HepG2 (cell line): ENCODE data around the gene ANKS4B. TPM values are rescaled to one million over a fixed set of nuclear protein-coding genes. Genes with fewer than 3 reads are reported as not detected.

Experiments used
- GATA4 ChIP-seq: sonication (generic); IDR thresholded peaks from 2 replicates; pipeline ENCODE4 v1.6.1; 2016; ENCODE audit warnings: antibody characterized with exemption, low read depth, borderline replicate concordance
- REL ChIP-seq: sonication (generic); formaldehyde crosslinking; conservative IDR thresholded peaks from 2 replicates; pipeline ENCODE4 v1.8.0; 2022; ENCODE audit warnings: mild to moderate bottlenecking, missing genetic modification reagents, moderate library complexity
- SETDB1 ChIP-seq: sonication (generic); formaldehyde crosslinking; IDR thresholded peaks from 2 replicates; pipeline ENCODE4 v1.5.1; 2020; ENCODE audit warnings: missing genetic modification reagents, mild to moderate bottlenecking, borderline replicate concordance
- SIN3A ChIP-seq: IDR thresholded peaks from 2 replicates; pipeline ENCODE4 v1.6.1; 2011; ENCODE audit warnings: low read depth, mild to moderate bottlenecking, control low read depth, low read length, borderline replicate concordance
- TSC22D2 ChIP-seq: sonication (generic); formaldehyde crosslinking; IDR thresholded peaks from 2 replicates; pipeline ENCODE4 v1.5.1; 2020; ENCODE audit warnings: missing genetic modification reagents, mild to moderate bottlenecking, borderline replicate concordance
- ZNF431 ChIP-seq: sonication (generic); formaldehyde crosslinking; IDR thresholded peaks from 2 replicates; pipeline ENCODE4 v1.9.0; 2022; ENCODE audit warnings: missing genetic modification reagents, low read depth, mild to moderate bottlenecking, borderline replicate concordance
- polyA plus RNA-seq, 8 experiments: library from polyadenylated mRNA; depleted of rRNA in 3 of 8; stranded (reverse) in 7 of 8; unstranded in 1 of 8; fragments of >200 nt; fragmentation: Illumina TruSeq in 4 of 8; extraction: Trizol in 4 of 8; gene quantifications; 2 replicates each; pipeline versions ENCODE4 v1.2.1 to v1.2.3, GENCODE V29; 2011 to 2016; ENCODE audit warnings: low read depth in 4 of 8, missing spikeins in 1 of 8, mixed read lengths in 1 of 8; ENCODE audit not compliant: insufficient read depth in 1 of 8
- total RNA-seq, 5 experiments: library from RNA; depleted of rRNA; stranded (reverse); fragments of >200 nt; fragmentation: Illumina TruSeq; extraction: Trizol; gene quantifications; 2 replicates each; pipeline ENCODE4 v1.2.3, GENCODE V29; 2016; ENCODE audit warnings: low read depth in 1 of 5
- TF ChIP-seq, protein P1 (sequence below): sonication (generic); formaldehyde crosslinking; IDR thresholded peaks from 2 replicates; pipeline ENCODE4 v1.5.1; 2020; ENCODE audit warnings: mild to moderate bottlenecking, missing genetic modification reagents, moderate library complexity
- TF ChIP-seq, protein P2 (sequence below): sonication (generic); formaldehyde crosslinking; IDR thresholded peaks from 2 replicates; pipeline ENCODE4 v1.5.0; 2020; ENCODE audit warnings: missing genetic modification reagents
- TF ChIP-seq, protein P3 (sequence below): sonication (generic); formaldehyde crosslinking; conservative IDR thresholded peaks from 2 replicates; pipeline ENCODE4 v1.5.0; 2020; ENCODE audit warnings: missing genetic modification reagents
- TF ChIP-seq, protein P4 (sequence below): IDR thresholded peaks from 2 replicates; pipeline ENCODE4 v1.6.1; 2016
- TF ChIP-seq, protein P5 (sequence below): sonication (generic); formaldehyde crosslinking; conservative IDR thresholded peaks from 2 replicates; pipeline ENCODE4 v1.4.0; 2020; ENCODE audit warnings: mild to moderate bottlenecking, missing genetic modification reagents, moderate library complexity
- TF ChIP-seq, protein P6 (sequence below): sonication (generic); formaldehyde crosslinking; IDR thresholded peaks from 2 replicates; pipeline ENCODE4 v1.4.0; 2020; ENCODE audit warnings: mild to moderate bottlenecking, low read depth, missing genetic modification reagents

ANKS4B gene
- total and polyA plus RNA-seq, 2 of the 13 experiments (the other 11 are each of a cell fraction or from before 2014, with no cell fraction given), result 6.5 to 30.0 TPM

DNA sequence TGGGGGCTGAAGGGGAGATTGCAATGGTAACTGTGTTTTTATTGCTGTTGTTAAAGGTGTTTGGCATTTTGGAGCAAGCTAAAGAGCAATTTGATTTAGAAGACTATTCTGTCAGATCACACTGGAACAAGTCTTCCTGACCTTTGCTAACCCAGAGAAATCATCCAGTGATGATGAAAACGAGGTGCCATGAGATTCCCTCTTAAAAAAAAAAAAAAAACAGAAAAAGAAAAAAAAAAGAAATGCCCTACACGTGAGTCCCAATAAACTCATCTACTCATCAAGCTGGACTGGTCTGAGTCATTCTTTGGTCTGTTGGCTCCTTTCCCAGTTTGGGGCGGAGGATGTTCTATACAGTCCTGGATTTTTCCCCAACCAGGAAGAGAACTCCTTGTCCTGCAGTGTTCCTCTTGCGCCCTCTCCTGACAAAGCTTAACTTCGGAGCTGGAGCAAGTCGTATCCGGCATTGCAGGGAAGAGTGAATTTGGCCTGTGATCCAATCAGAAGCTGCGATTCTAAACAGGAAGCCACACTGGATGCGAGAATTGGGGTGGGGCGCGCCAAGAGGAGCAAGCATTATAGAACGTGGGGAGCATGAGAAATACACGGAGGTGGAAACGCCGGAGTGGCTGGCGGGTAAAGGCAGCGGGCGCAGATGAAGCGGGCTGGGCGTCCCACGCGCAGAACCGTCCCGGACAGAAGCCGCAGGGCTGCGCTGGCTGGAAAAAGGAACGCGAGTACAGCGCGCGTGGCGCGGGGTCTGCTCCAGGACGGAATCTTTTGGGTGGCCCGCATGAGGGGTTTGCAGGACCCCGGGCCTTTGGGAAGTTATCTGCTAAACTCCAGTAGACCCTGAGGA is 67.0 kb downstream of the ANKS4B start (continued):
- TF ChIP-seq, protein P1, sequence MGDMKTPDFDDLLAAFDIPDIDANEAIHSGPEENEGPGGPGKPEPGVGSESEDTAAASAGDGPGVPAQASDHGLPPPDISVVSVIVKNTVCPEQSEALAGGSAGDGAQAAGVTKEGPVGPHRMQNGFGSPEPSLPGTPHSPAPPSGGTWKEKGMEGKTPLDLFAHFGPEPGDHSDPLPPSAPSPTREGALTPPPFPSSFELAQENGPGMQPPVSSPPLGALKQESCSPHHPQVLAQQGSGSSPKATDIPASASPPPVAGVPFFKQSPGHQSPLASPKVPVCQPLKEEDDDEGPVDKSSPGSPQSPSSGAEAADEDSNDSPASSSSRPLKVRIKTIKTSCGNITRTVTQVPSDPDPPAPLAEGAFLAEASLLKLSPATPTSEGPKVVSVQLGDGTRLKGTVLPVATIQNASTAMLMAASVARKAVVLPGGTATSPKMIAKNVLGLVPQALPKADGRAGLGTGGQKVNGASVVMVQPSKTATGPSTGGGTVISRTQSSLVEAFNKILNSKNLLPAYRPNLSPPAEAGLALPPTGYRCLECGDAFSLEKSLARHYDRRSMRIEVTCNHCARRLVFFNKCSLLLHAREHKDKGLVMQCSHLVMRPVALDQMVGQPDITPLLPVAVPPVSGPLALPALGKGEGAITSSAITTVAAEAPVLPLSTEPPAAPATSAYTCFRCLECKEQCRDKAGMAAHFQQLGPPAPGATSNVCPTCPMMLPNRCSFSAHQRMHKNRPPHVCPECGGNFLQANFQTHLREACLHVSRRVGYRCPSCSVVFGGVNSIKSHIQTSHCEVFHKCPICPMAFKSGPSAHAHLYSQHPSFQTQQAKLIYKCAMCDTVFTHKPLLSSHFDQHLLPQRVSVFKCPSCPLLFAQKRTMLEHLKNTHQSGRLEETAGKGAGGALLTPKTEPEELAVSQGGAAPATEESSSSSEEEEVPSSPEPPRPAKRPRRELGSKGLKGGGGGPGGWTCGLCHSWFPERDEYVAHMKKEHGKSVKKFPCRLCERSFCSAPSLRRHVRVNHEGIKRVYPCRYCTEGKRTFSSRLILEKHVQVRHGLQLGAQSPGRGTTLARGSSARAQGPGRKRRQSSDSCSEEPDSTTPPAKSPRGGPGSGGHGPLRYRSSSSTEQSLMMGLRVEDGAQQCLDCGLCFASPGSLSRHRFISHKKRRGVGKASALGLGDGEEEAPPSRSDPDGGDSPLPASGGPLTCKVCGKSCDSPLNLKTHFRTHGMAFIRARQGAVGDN, result no peak; the same call in 1 of the 2 replicates
- TF ChIP-seq GATA4 (0 out of 2 replicates have a peak, but pooled peaks have one; percentile 54), REL (CRISPR knock-in tag) (no peak; the same call in 1 of the 2 replicates), TSC22D2 (CRISPR knock-in tag) (peak; percentile 84; the same call in 1 of the 2 replicates), ZNF431 (CRISPR knock-in tag) (0 out of 2 replicates have a peak, but pooled peaks have one; percentile 57), SIN3A (no peak), SETDB1 (CRISPR knock-in tag) (no peak; the same call in 1 of the 2 replicates)
- TF ChIP-seq, protein P2, sequence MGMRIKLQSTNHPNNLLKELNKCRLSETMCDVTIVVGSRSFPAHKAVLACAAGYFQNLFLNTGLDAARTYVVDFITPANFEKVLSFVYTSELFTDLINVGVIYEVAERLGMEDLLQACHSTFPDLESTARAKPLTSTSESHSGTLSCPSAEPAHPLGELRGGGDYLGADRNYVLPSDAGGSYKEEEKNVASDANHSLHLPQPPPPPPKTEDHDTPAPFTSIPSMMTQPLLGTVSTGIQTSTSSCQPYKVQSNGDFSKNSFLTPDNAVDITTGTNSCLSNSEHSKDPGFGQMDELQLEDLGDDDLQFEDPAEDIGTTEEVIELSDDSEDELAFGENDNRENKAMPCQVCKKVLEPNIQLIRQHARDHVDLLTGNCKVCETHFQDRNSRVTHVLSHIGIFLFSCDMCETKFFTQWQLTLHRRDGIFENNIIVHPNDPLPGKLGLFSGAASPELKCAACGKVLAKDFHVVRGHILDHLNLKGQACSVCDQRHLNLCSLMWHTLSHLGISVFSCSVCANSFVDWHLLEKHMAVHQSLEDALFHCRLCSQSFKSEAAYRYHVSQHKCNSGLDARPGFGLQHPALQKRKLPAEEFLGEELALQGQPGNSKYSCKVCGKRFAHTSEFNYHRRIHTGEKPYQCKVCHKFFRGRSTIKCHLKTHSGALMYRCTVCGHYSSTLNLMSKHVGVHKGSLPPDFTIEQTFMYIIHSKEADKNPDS, result 0 out of 2 replicates have a peak, but pooled peaks have one; percentile 51
- TF ChIP-seq, protein P3, sequence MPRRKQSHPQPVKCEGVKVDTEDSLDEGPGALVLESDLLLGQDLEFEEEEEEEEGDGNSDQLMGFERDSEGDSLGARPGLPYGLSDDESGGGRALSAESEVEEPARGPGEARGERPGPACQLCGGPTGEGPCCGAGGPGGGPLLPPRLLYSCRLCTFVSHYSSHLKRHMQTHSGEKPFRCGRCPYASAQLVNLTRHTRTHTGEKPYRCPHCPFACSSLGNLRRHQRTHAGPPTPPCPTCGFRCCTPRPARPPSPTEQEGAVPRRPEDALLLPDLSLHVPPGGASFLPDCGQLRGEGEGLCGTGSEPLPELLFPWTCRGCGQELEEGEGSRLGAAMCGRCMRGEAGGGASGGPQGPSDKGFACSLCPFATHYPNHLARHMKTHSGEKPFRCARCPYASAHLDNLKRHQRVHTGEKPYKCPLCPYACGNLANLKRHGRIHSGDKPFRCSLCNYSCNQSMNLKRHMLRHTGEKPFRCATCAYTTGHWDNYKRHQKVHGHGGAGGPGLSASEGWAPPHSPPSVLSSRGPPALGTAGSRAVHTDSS (CRISPR knock-in tag), result no peak
- TF ChIP-seq, protein P4, sequence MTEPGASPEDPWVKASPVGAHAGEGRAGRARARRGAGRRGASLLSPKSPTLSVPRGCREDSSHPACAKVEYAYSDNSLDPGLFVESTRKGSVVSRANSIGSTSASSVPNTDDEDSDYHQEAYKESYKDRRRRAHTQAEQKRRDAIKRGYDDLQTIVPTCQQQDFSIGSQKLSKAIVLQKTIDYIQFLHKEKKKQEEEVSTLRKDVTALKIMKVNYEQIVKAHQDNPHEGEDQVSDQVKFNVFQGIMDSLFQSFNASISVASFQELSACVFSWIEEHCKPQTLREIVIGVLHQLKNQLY, result peak; percentile 80
- TF ChIP-seq, protein P5, sequence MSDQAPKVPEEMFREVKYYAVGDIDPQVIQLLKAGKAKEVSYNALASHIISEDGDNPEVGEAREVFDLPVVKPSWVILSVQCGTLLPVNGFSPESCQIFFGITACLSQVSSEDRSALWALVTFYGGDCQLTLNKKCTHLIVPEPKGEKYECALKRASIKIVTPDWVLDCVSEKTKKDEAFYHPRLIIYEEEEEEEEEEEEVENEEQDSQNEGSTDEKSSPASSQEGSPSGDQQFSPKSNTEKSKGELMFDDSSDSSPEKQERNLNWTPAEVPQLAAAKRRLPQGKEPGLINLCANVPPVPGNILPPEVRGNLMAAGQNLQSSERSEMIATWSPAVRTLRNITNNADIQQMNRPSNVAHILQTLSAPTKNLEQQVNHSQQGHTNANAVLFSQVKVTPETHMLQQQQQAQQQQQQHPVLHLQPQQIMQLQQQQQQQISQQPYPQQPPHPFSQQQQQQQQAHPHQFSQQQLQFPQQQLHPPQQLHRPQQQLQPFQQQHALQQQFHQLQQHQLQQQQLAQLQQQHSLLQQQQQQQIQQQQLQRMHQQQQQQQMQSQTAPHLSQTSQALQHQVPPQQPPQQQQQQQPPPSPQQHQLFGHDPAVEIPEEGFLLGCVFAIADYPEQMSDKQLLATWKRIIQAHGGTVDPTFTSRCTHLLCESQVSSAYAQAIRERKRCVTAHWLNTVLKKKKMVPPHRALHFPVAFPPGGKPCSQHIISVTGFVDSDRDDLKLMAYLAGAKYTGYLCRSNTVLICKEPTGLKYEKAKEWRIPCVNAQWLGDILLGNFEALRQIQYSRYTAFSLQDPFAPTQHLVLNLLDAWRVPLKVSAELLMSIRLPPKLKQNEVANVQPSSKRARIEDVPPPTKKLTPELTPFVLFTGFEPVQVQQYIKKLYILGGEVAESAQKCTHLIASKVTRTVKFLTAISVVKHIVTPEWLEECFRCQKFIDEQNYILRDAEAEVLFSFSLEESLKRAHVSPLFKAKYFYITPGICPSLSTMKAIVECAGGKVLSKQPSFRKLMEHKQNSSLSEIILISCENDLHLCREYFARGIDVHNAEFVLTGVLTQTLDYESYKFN, result peak; percentile 52; the same call in 1 of the 2 replicates
- TF ChIP-seq, protein P6, sequence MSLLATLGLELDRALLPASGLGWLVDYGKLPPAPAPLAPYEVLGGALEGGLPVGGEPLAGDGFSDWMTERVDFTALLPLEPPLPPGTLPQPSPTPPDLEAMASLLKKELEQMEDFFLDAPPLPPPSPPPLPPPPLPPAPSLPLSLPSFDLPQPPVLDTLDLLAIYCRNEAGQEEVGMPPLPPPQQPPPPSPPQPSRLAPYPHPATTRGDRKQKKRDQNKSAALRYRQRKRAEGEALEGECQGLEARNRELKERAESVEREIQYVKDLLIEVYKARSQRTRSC, result no peak
